Stimulated activated CD8-positive, alpha-beta memory T cell treated with anti-CD3 and anti-CD28 coated beads, Interleukin-12 subunit alpha, Interleukin-12 subunit beta, amount 100 ng/mL, for 1 hour (primary cell): ENCODE data around the gene MAP7D1.
"Not testable (repeated sequence)": the region's sequence is repeated elsewhere in the genome, so short reads cannot be mapped to it uniquely, and the experiment has no call there.

Source experiments
- DNase-seq: peaks from one replicate; pipeline ENCODE4 v3.0.0-alpha.2; 2020; ENCODE audit warnings: low read depth

MAP7D1 gene

GRCh38 chr1:36203554-36204346 is 47.8 kb downstream of the MAP7D1 start:
- DNase-seq = no peak

GRCh38 chr1:36204347-36204909 is 48.5 kb downstream of the MAP7D1 start:
- DNase-seq = no peak

- DNase-seq = no peak
Measured at GRCh38 chr1:36206323-36206858, 50.4 kb downstream of the MAP7D1 start.

- no peak for DNase-seq
Measured at GRCh38 chr1:36207339-36207738, 51.4 kb downstream of the MAP7D1 start.

GRCh38 chr1:36208978-36209703 is 53.2 kb downstream of the MAP7D1 start:
- DNase-seq = no peak

- no peak for DNase-seq
Measured at GRCh38 chr1:36211307-36211706, 55.3 kb downstream of the MAP7D1 start.

- DNase-seq = no peak
Measured at GRCh38 chr1:36211841-36212240, 55.9 kb downstream of the MAP7D1 start.

- DNase-seq = no peak
Measured at GRCh38 chr1:36212782-36213181, 56.8 kb downstream of the MAP7D1 start.

GRCh38 chr1:36217670-36218069 is 61.7 kb downstream of the MAP7D1 start:
- DNase-seq = no peak

- DNase-seq = not testable (repeated sequence)
Measured at GRCh38 chr1:36221901-36222300, 65.9 kb downstream of the MAP7D1 start.

- no peak for DNase-seq
Measured at GRCh38 chr1:36222481-36223380, 66.8 kb downstream of the MAP7D1 start.

- DNase-seq = peak; percentile 8
Measured at GRCh38 chr1:36223381-36223995, 67.5 kb downstream of the MAP7D1 start.

GRCh38 chr1:36223996-36224536 is 68.1 kb downstream of the MAP7D1 start, which contains the start of gene THRAP3:
Gene THRAP3 (plus strand): TSS chr1:36224443. CDS start chr1:36282564, 58,121 bp downstream.
- peak; percentile 99 for DNase-seq

GRCh38 chr1:36224537-36225282 is 68.8 kb downstream of the MAP7D1 start:
- DNase-seq = no peak

- DNase-seq = no peak
Measured at GRCh38 chr1:36225283-36225899, 69.4 kb downstream of the MAP7D1 start.

GRCh38 chr1:36230279-36230678 is 74.3 kb downstream of the MAP7D1 start:
- not testable (repeated sequence) for DNase-seq
